Gastrocnemius medialis (tissue), 4 donors: ENCODE data around the gene TBK1. TPM values are rescaled to one million over a fixed set of nuclear protein-coding genes. Genes with fewer than 3 reads are reported as not detected.

Experiments
- ATAC-seq, 2 donors: fragments of 150-250 bp; one replicate each; pipeline ENCODE4 v1.9.1; 2016
- DNase-seq, 2 donors: peaks; one replicate each; pipeline ENCODE4 v3.0.0-alpha.2; 2019
- H3K27ac ChIP-seq, 4 donors: fragments of 200-600 bp; sonication (generic); 1 replicate in 1 of 4; 2 replicates in 3 of 4; pipeline ENCODE4 v1.5.1; 2016 to 2018; ENCODE audit warnings: mild to moderate bottlenecking in 2 of 4, moderate library complexity in 1 of 4
- H3K27me3 ChIP-seq, 3 donors: fragments of 200-600 bp; sonication (generic) in 2 of 3; 1 replicate in 1 of 3; 2 replicates in 2 of 3; pipeline versions ENCODE4 v1.5.1 to v1.6.0; 2016 to 2019; ENCODE audit warnings: mild to moderate bottlenecking in 1 of 3, moderate library complexity in 1 of 3
- H3K36me3 ChIP-seq, 2 donors: fragments of 200-600 bp; sonication (generic) in 1 of 2; one replicate each; pipeline ENCODE4 v1.5.1; 2017 to 2018
- H3K4me1 ChIP-seq, 2 donors: fragments of 200-600 bp; sonication (generic) in 1 of 2; one replicate each; pipeline ENCODE4 v1.5.1; 2016 to 2017; ENCODE audit warnings: mild to moderate bottlenecking in 2 of 2
- H3K4me3 ChIP-seq, 4 donors: fragments of 200-600 bp; sonication (generic) in 3 of 4; 1 replicate in 1 of 4; 2 replicates in 3 of 4; pipeline ENCODE4 v1.5.1; 2016 to 2019; ENCODE audit warnings: mild to moderate bottlenecking in 2 of 4
- H3K9me3 ChIP-seq, 3 donors: fragments of 200-600 bp; sonication (generic) in 2 of 3; 1 replicate in 1 of 3; 2 replicates in 2 of 3; pipeline ENCODE4 v1.5.1; 2016 to 2019
- CTCF ChIP-seq, 5 experiments: fragments of 450-650 bp in 3 of 5; fragments of 200-600 bp in 2 of 5; sonication (generic) in 2 of 5; IDR thresholded peaks in 4 of 5; conservative IDR thresholded peaks in 1 of 5; 1 replicate in 4 of 5; 2 replicates in 1 of 5; pipeline ENCODE4 v1.5.1; 2016 to 2019; ENCODE audit warnings: antibody characterized with exemption in 5 of 5, mild to moderate bottlenecking in 3 of 5, moderate library complexity in 3 of 5
- POLR2A ChIP-seq, 2 donors: fragments of 450-650 bp; IDR thresholded peaks; one replicate each; pipeline ENCODE4 v1.6.1; 2017; ENCODE audit warnings: antibody characterized with exemption in 2 of 2, mild to moderate bottlenecking in 2 of 2, moderate library complexity in 2 of 2
- in situ Hi-C, 4 donors: fragments of 200-750 bp; cut with MboI; loops; one replicate each; pipeline versions ENCODE4 v1.15.0 to v1.8.0; 2017; ENCODE audit warnings: low sequenced_read_pairs in 4 of 4
- intact Hi-C: fragments of 100-400 bp; cut with DNase I; formaldehyde crosslinking; loops from one replicate; pipeline ENCODE4 v1.15.1; 2023; ENCODE audit warnings: low total_unique reads
- total RNA-seq, 4 donors: library from RNA; depleted of rRNA; stranded (reverse); fragments of >200 nt; gene quantifications; one replicate each; pipeline versions ENCODE4 v1.1.0 to v1.2.3, GENCODE V29; 2016

Gene TBK1
- total RNA-seq, 4 donors from 2014 or later = 20.1 to 40.8 (median 27.6) TPM

- in situ Hi-C loops = no loop called here
- Histone ChIP-seq H3K4me1 (peaks cover 0 to 7% of the 10 kb centered on the region in 2 donors), H3K9me3 (no peaks in the 10 kb centered on the region), H3K27me3 (no peaks in the 10 kb centered on the region), H3K36me3 (peaks cover 0 to 58% of the 10 kb centered on the region in 2 donors), H3K4me3 (peak overlapping the region in 3 of 4 donors; percentile 10 to 32 (median 14)), H3K27ac (peak overlapping the region in 3 of 4 donors; percentile 6 to 56 (median 54))
- TF ChIP-seq POLR2A (IDR thresholded peaks at IDR 0.05) (no peak), CTCF (IDR thresholded peaks at IDR 0.05 in 4 of 5, conservative IDR thresholded peaks at IDR 0.05 in 1 of 5) (no peak)
- ATAC-seq (peak in 1 of 2 donors; percentile 18), DNase-seq (no peak)
- intact Hi-C loops = no loop called here
These were observed 7.5 kb downstream of the TBK1 start for GRCh38 chr12:64459394-64459891.

- no peaks in the 10 kb centered on the region for H3K27me3 ChIP-seq
- H3K9me3 ChIP-seq = no peaks in the 10 kb centered on the region
- TF ChIP-seq CTCF (IDR thresholded peaks at IDR 0.05 in 4 of 5, conservative IDR thresholded peaks at IDR 0.05 in 1 of 5) = no peak
- no peak for TF ChIP-seq POLR2A (IDR thresholded peaks at IDR 0.05)
- DNase-seq (no peak), ATAC-seq (no peak)
- no peak overlapping the region for H3K4me3 ChIP-seq
- H3K36me3 ChIP-seq = peaks cover 0 to 62% of the 10 kb centered on the region in 2 donors
- H3K4me1 ChIP-seq = peaks cover 0 to 7% of the 10 kb centered on the region in 2 donors
- in situ Hi-C loops (no loop called here), intact Hi-C loops (no loop called here)
- H3K27ac ChIP-seq = no peak overlapping the region
These were observed 9.9 kb downstream of the TBK1 start for GRCh38 chr12:64461634-64462414.

GRCh38 chr12:64466178-64466577 is 14.3 kb downstream of the TBK1 start:
- no peak for DNase-seq
- ATAC-seq = no peak
- intact Hi-C loops (no loop called here), in situ Hi-C loops (no loop called here)
- TF ChIP-seq CTCF (IDR thresholded peaks at IDR 0.05 in 4 of 5, conservative IDR thresholded peaks at IDR 0.05 in 1 of 5) (no peak), POLR2A (IDR thresholded peaks at IDR 0.05) (no peak)
- Histone ChIP-seq H3K4me1 (peaks cover 22 to 24% of the 10 kb centered on the region in 2 donors), H3K27ac (no peak overlapping the region), H3K4me3 (no peak overlapping the region), H3K9me3 (no peaks in the 10 kb centered on the region), H3K27me3 (no peaks in the 10 kb centered on the region), H3K36me3 (peaks cover 0 to 57% of the 10 kb centered on the region in 2 donors)

- H3K4me1 ChIP-seq = peaks cover 27 to 30% of the 10 kb centered on the region in 2 donors
- intact Hi-C loops = loop anchor here (2.0 kb wide), 1 partner anchor 18 kb away; no protein-coding TSS in a partner anchor
- DNase-seq = no peak
- no peak for TF ChIP-seq POLR2A (IDR thresholded peaks at IDR 0.05)
- TF ChIP-seq CTCF (IDR thresholded peaks at IDR 0.05 in 4 of 5, conservative IDR thresholded peaks at IDR 0.05 in 1 of 5) = no peak
- H3K9me3 ChIP-seq = no peaks in the 10 kb centered on the region
- no peak for ATAC-seq
- H3K27ac ChIP-seq = peak overlapping the region; percentile 75 to 82 (median 78)
- in situ Hi-C loops = no loop called here
- no peaks in the 10 kb centered on the region for H3K27me3 ChIP-seq
- H3K36me3 ChIP-seq = peaks cover 0 to 43% of the 10 kb centered on the region in 2 donors
- H3K4me3 ChIP-seq = no peak overlapping the region
These were observed 17.0 kb downstream of the TBK1 start for GRCh38 chr12:64468966-64469365.
